ENCODE measurements around the gene CALD1.

- TF ChIP-seq, protein P1, sequence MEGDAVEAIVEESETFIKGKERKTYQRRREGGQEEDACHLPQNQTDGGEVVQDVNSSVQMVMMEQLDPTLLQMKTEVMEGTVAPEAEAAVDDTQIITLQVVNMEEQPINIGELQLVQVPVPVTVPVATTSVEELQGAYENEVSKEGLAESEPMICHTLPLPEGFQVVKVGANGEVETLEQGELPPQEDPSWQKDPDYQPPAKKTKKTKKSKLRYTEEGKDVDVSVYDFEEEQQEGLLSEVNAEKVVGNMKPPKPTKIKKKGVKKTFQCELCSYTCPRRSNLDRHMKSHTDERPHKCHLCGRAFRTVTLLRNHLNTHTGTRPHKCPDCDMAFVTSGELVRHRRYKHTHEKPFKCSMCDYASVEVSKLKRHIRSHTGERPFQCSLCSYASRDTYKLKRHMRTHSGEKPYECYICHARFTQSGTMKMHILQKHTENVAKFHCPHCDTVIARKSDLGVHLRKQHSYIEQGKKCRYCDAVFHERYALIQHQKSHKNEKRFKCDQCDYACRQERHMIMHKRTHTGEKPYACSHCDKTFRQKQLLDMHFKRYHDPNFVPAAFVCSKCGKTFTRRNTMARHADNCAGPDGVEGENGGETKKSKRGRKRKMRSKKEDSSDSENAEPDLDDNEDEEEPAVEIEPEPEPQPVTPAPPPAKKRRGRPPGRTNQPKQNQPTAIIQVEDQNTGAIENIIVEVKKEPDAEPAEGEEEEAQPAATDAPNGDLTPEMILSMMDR (optimal IDR thresholded peaks at IDR 0.05 in 1 of 3, IDR thresholded peaks at IDR 0.05 in 1 of 3, conservative IDR thresholded peaks at IDR 0.05 in 1 of 3; ENCODE audit: extremely low read depth in 1 of 3, insufficient read depth in 2 of 3, low read length in 3 of 3), result no peak
- no peak for TF ChIP-seq EZH2 (IDR thresholded peaks at IDR 0.05; ENCODE audit: low read length)
Measured at GRCh38 chr7:134855442-134855841, 76.0 kb downstream of the CALD1 start.

Data from keratinocyte (primary cell).